ENCODE results near the gene EMC6. TPM values are rescaled to one million over a fixed set of nuclear protein-coding genes. Genes with fewer than 3 reads are reported as not detected.

EMC6 gene
- total RNA-seq, 1 experiment from 2014 or later, result 72.2 TPM

DNA sequence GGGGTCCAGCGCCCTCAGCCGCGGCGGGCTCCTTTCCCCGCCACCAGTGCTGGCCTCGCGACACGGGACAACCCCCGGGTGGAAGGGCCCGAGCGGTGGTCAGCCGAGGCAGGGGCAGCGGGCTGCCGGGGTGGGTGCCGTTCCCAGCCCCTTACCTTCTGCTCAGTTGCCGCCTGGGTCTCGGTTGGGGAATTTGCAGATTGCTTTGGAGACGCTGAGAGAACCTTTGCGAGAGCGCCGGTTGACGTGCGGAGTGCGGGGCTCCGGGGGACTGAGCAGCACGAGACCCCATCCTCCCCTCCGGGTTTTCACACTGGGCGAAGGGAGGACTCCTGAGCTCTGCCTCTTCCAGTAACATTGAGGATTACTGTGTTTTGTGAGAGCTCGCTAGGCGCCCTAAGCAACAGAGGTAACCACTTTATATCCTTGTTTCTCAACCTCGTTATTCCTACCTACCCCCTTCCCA is 31.7 kb upstream of the EMC6 start:
- H3K9me3 Mint-ChIP-seq, result no peaks in the 10 kb centered on the region
- TF ChIP-seq, protein P1, sequence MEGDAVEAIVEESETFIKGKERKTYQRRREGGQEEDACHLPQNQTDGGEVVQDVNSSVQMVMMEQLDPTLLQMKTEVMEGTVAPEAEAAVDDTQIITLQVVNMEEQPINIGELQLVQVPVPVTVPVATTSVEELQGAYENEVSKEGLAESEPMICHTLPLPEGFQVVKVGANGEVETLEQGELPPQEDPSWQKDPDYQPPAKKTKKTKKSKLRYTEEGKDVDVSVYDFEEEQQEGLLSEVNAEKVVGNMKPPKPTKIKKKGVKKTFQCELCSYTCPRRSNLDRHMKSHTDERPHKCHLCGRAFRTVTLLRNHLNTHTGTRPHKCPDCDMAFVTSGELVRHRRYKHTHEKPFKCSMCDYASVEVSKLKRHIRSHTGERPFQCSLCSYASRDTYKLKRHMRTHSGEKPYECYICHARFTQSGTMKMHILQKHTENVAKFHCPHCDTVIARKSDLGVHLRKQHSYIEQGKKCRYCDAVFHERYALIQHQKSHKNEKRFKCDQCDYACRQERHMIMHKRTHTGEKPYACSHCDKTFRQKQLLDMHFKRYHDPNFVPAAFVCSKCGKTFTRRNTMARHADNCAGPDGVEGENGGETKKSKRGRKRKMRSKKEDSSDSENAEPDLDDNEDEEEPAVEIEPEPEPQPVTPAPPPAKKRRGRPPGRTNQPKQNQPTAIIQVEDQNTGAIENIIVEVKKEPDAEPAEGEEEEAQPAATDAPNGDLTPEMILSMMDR (conservative IDR thresholded peaks at IDR 0.05), result no peak
- DNase-seq, result no peak

More for the DNA sequence above, 31.7 kb upstream of the EMC6 start:
- H3K9ac ChIP-seq (ENCODE audit: extremely low read depth, insufficient read length, low read length), result peak overlapping the region; percentile 39
- H2BK12ac ChIP-seq (ENCODE audit: insufficient read length, low read depth, low read length), result no peak overlapping the region
- H4K8ac ChIP-seq (replicated peaks; ENCODE audit: insufficient read length, low read depth, low read length), result no peak overlapping the region
- no peak overlapping the region for H3K18ac ChIP-seq (ENCODE audit: insufficient read length, low read depth, low read length)
- peaks cover 9 to 33% (median 26%) of the 10 kb centered on the region in 3 experiments for H3K36me3 Mint-ChIP-seq (ENCODE audit: insufficient read depth in 1 of 3, low read depth in 3 of 3)
- H2BK20ac ChIP-seq (ENCODE audit: low read depth, low read length, poor library complexity, severe bottlenecking), result no peak overlapping the region
- H3K79me2 ChIP-seq (ENCODE audit: insufficient read depth, low read length), result peaks cover 7% of the 10 kb centered on the region; the same call in 1 of the 2 replicates
- H3K79me1 ChIP-seq (ENCODE audit: insufficient read depth, low read depth, low read length, poor library complexity, severe bottlenecking), result peaks cover 9% of the 10 kb centered on the region
- H4K5ac ChIP-seq (ENCODE audit: insufficient read length, low read depth, low read length), result no peak overlapping the region
- no peak overlapping the region for H4K91ac ChIP-seq (ENCODE audit: insufficient read length, low read depth, low read length)
- H3K14ac ChIP-seq (ENCODE audit: insufficient read depth, low read length), result no peak overlapping the region; the same call in 1 of the 2 replicates
- H2BK120ac ChIP-seq (ENCODE audit: low read depth, low read length, poor library complexity, severe bottlenecking), result no peak overlapping the region
- H3K4me3 Mint-ChIP-seq, result peak overlapping the region; percentile 96 to 98
- peaks cover 26 to 28% of the 10 kb centered on the region in 2 experiments for H3K4me1 Mint-ChIP-seq
- H2AFZ ChIP-seq (ENCODE audit: low read length), result no peak overlapping the region
- no CpG with 5 or more reads among the region's 31 CpGs for WGBS (ENCODE audit: extremely low coverage, insufficient read length, low lambda C conversion rate)
- H3K27ac Mint-ChIP-seq, result 0 out of 7 replicates have a peak overlapping the region, but pooled peaks of 1 of the 3 experiments have one; percentile 48
- no peaks in the 10 kb centered on the region; the same call in 1 of the 2 replicates for H3K4me1 ChIP-seq (ENCODE audit: insufficient read depth, low read length)
- H3K4ac ChIP-seq (ENCODE audit: low read depth, low read length), result no peak overlapping the region
- no peaks in the 10 kb centered on the region for H3K27me3 ChIP-seq (ENCODE audit: insufficient read depth, low read length)
- no peak overlapping the region for H3T11ph ChIP-seq (ENCODE audit: low read length)
- H2AK5ac ChIP-seq (ENCODE audit: insufficient read length, low read length), result no peak overlapping the region
- H3K23me2 ChIP-seq (ENCODE audit: insufficient read length, low read depth, low read length, poor library complexity, severe bottlenecking), result peaks cover 11% of the 10 kb centered on the region
- H4K20me1 ChIP-seq (ENCODE audit: control insufficient read depth, insufficient read depth, insufficient read length), result no peaks in the 10 kb centered on the region
- no peaks in the 10 kb centered on the region for H3K9me3 ChIP-seq (ENCODE audit: control insufficient read depth, low read depth, low read length)
- H3K4me2 ChIP-seq (ENCODE audit: insufficient read depth, insufficient read length, low read length), result peak overlapping the region; percentile 86
- H2BK15ac ChIP-seq (ENCODE audit: low read depth, low read length), result no peak overlapping the region
- no peak overlapping the region for H3K56ac ChIP-seq (ENCODE audit: insufficient read length, low read depth, low read length)
- H2BK5ac ChIP-seq (ENCODE audit: insufficient read length, low read length), result no peak overlapping the region
- no peaks in the 10 kb centered on the region for H3K27me3 Mint-ChIP-seq (ENCODE audit: low read depth)
- H3K27ac ChIP-seq (ENCODE audit: insufficient read length, low read depth, low read length), result no peak overlapping the region
- no peak overlapping the region for H3K23ac ChIP-seq (ENCODE audit: insufficient read length, low read depth, low read length)
